HCT116 (cell line): ENCODE results near the gene MMRN1.

Source experiments
- EZH2 ChIP-seq: fragments of 200-600 bp; sonication (generic); IDR thresholded peaks from 2 replicates; pipeline ENCODE4 v1.6.1; 2017; ENCODE audit warnings: antibody characterized with exemption, mixed run types
- EZH2phosphoT487 ChIP-seq: fragments of 200-600 bp; IDR thresholded peaks from 2 replicates; pipeline ENCODE4 v1.6.1; 2018; ENCODE audit warnings: antibody characterized with exemption, borderline replicate concordance
- FOSL1 ChIP-seq: IDR thresholded peaks from 2 replicates; pipeline ENCODE4 v1.6.1; 2012; ENCODE audit warnings: low read depth
- POLR2A ChIP-seq: IDR thresholded peaks from 2 replicates; pipeline ENCODE4 v1.7.0; 2011; ENCODE audit warnings: borderline replicate concordance; ENCODE audit not compliant: insufficient read depth, insufficient read length; ENCODE audit errors: extremely low read depth
- POLR2AphosphoS5 ChIP-seq: IDR thresholded peaks from 2 replicates; pipeline ENCODE4 v1.6.1; 2011; ENCODE audit warnings: mild to moderate bottlenecking, low read depth, low read length, moderate library complexity
- SIN3A ChIP-seq: IDR thresholded peaks from 2 replicates; pipeline ENCODE4 v1.6.1; 2012; ENCODE audit warnings: low read depth
- SRF ChIP-seq: IDR thresholded peaks from 2 replicates; pipeline ENCODE4 v1.6.1; 2012; ENCODE audit warnings: low read depth
- YY1 ChIP-seq: IDR thresholded peaks from 2 replicates; pipeline ENCODE4 v1.6.1; 2011; ENCODE audit warnings: low read length, low read depth, moderate library complexity, mild to moderate bottlenecking; ENCODE audit not compliant: insufficient replicate concordance; ENCODE audit errors: extremely low read depth
- ZFX ChIP-seq: fragments of 450-650 bp; IDR thresholded peaks from 2 replicates; pipeline ENCODE4 v1.6.1; 2017
- TF ChIP-seq, protein P1 (sequence below), 3 experiments: fragments of 200-600 bp in 1 of 3; sonication (generic) in 1 of 3; IDR thresholded peaks in 2 of 3; conservative IDR thresholded peaks in 1 of 3; 2 replicates each; pipeline ENCODE4 v1.5.1; 2012 to 2017; ENCODE audit warnings: low read depth in 2 of 3, low read length in 2 of 3, antibody characterized with exemption in 1 of 3, borderline replicate concordance in 1 of 3, control low read depth in 1 of 3, mild to moderate bottlenecking in 1 of 3, mixed read lengths in 1 of 3, mixed run types in 1 of 3, moderate library complexity in 1 of 3; ENCODE audit not compliant: insufficient read depth in 1 of 3
- TF ChIP-seq, protein P2 (sequence below): IDR thresholded peaks from 2 replicates; pipeline ENCODE4 v1.6.1; 2012; ENCODE audit warnings: low read depth
- TF ChIP-seq, protein P3 (sequence below): IDR thresholded peaks from 2 replicates; pipeline ENCODE4 v1.6.1; 2012

DNA sequence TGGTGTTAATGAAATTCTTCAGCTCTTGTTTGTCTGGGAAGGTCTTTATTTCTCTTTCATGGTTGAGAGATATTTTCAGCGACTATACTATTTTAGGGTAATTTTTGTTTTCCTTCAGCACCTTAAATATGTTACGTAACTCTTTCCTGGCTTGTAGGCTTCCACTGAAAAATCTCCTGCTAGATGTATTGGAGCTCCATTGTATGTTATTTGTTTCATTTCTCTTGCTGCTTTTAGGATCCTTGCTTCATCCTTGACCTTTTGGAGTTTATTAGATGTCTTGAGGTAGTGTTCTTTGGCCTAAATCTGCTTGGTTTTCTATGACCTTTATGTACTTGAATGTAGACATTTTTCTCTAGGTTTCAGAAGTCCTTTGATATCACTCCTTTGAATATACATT, 93.6 kb downstream of the MMRN1 start:
- TF ChIP-seq SRF (no peak), POLR2A (no peak), EZH2phosphoT487 (no peak), EZH2 (no peak), YY1 (no peak), POLR2AphosphoS5 (no peak), FOSL1 (no peak), SIN3A (no peak), ZFX (no peak)
- TF ChIP-seq, protein P1, sequence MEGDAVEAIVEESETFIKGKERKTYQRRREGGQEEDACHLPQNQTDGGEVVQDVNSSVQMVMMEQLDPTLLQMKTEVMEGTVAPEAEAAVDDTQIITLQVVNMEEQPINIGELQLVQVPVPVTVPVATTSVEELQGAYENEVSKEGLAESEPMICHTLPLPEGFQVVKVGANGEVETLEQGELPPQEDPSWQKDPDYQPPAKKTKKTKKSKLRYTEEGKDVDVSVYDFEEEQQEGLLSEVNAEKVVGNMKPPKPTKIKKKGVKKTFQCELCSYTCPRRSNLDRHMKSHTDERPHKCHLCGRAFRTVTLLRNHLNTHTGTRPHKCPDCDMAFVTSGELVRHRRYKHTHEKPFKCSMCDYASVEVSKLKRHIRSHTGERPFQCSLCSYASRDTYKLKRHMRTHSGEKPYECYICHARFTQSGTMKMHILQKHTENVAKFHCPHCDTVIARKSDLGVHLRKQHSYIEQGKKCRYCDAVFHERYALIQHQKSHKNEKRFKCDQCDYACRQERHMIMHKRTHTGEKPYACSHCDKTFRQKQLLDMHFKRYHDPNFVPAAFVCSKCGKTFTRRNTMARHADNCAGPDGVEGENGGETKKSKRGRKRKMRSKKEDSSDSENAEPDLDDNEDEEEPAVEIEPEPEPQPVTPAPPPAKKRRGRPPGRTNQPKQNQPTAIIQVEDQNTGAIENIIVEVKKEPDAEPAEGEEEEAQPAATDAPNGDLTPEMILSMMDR (IDR thresholded peaks at IDR 0.05 in 2 of 3, conservative IDR thresholded peaks at IDR 0.05 in 1 of 3; ENCODE audit: borderline replicate concordance in 1 of 3, insufficient read depth in 1 of 3, low read depth in 2 of 3, low read length in 2 of 3) = no peak
- TF ChIP-seq, protein P2, sequence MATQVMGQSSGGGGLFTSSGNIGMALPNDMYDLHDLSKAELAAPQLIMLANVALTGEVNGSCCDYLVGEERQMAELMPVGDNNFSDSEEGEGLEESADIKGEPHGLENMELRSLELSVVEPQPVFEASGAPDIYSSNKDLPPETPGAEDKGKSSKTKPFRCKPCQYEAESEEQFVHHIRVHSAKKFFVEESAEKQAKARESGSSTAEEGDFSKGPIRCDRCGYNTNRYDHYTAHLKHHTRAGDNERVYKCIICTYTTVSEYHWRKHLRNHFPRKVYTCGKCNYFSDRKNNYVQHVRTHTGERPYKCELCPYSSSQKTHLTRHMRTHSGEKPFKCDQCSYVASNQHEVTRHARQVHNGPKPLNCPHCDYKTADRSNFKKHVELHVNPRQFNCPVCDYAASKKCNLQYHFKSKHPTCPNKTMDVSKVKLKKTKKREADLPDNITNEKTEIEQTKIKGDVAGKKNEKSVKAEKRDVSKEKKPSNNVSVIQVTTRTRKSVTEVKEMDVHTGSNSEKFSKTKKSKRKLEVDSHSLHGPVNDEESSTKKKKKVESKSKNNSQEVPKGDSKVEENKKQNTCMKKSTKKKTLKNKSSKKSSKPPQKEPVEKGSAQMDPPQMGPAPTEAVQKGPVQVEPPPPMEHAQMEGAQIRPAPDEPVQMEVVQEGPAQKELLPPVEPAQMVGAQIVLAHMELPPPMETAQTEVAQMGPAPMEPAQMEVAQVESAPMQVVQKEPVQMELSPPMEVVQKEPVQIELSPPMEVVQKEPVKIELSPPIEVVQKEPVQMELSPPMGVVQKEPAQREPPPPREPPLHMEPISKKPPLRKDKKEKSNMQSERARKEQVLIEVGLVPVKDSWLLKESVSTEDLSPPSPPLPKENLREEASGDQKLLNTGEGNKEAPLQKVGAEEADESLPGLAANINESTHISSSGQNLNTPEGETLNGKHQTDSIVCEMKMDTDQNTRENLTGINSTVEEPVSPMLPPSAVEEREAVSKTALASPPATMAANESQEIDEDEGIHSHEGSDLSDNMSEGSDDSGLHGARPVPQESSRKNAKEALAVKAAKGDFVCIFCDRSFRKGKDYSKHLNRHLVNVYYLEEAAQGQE = no peak
- TF ChIP-seq, protein P3, sequence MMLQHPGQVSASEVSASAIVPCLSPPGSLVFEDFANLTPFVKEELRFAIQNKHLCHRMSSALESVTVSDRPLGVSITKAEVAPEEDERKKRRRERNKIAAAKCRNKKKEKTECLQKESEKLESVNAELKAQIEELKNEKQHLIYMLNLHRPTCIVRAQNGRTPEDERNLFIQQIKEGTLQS = no peak
